Activated CD8-positive, alpha-beta memory T cell treated with anti-CD3 and anti-CD28 coated beads, Interleukin-2, amount 50 U/mL, for 1 hour (primary cell): ENCODE measurements around the gene SEMA5B.

Experiments
- DNase-seq: peaks from one replicate; pipeline ENCODE4 v3.0.0-alpha.2; 2020; ENCODE audit errors: extremely low read depth

The SEMA5B gene

DNA sequence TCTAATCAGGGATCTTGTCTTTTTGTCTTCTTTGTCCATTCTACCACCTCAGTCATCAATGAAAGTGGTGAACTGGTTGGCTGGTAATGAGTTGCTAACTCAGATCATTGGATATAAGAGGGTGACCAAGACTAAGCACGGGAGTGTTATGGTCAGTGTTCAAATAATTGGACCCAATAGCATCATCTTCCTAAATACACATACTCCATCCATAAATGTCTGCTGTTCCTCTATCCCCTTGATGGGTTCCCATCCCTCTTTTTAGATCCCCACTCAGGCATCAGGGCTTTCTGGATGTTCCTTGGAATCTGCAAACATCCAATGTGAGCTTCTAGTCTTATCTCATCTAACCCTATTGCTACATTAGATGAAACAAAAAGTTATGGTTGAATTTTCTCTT is 3.5 kb downstream of the SEMA5B start:
- no peak for DNase-seq

DNA sequence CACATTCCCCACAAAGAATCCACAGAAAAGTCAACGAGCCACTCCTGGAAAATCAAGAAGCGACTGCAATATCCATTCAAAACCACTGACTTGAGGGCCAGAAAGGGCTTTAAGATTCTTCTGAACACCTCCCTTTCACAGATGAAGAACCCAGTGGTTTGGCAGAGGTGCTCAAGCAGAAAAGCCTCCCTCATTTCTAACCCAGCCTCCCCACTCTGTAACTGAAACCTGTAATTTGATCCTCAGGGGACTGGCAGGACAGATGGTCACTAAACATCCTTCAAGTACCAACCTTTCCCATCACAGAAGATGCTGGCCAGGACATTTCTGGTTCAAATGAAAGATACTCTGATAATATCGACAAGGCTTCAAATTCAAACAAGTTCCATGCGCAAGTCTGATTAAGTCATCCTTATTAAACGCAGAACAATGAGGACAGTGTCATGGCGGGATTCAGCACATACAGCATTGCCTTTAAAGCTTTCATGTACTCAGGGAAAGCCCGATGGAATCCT is 5.5 kb downstream of the SEMA5B start:
- DNase-seq: no peak

DNA sequence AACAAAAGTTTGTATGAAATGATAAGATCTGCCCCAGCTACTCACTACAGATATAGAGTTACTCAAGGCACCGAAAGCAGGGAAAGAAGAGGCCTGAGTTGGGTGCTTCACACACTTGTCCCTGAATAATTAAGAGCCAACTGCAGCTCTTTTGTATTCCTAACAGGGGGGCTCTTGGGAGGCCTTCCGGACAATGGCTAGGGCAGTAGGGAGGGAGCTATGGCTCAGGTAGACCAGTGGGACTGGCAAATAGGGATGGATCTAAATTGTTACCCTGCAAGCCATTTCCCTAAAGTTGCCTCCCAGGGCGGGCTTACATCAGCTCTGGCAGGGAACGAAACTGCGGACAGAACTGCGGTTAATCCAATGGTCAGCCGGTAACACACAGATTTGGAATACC is 6.2 kb downstream of the SEMA5B start:
- no peak for DNase-seq

DNA sequence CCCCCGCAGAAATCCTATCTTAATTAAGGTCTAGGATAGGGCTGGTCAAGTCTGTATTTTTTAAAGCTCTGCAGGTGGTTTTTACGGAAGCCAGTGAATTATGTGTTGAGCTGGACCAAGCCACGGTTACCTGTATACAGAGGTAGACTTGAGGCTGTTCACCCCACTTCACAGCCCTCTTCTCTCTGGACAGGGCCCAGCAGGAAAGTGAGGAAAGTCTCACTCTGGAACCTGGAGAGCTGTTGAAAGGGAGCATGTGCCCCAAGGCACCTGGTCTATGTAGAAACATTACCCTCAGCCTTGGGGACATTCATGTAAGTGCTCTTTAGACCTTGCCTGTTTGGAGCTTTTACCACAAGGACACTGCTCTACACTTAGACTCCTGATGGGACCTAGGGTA is 6.9 kb downstream of the SEMA5B start:
- DNase-seq: no peak

DNA sequence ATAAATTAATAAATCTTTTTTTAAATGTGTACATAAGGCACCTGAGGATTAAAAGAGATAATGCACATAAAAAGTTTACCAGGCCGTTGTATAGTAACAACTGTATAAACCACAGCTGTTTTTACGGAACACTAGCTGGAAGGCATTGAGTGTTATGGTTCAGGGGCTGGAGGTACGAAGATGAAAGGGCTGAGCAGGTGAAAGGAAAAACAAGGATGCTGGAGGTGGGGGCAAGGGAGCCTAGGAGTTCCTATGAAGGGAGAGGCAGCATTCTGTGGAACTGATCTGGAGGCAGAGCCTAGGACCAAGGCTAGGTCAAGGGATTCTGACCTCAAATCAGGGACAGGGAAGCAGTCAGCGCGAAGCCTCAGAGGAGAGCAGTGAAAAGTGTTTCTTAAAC is 8.0 kb downstream of the SEMA5B start:
- DNase-seq: no peak

DNA sequence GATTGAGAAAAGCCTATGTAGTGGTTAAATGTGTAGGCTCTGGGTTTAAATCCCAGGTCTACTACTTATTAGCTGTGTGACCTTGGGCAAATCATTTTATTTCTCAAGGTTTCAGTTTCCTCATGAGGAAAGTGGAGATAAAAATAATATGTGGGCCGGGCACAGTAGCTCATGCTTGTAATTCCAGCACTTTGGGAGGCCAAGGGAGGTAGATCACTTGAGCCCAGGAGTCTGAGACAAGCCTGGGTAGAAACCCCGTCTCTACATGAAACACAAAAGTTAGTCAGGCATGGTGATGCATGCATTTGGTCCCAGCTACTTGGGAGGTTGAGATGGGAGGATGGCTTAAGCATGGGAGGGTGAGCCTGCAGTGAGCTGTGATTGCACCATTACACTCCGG is 8.4 kb downstream of the SEMA5B start:
- no peak for DNase-seq

DNA sequence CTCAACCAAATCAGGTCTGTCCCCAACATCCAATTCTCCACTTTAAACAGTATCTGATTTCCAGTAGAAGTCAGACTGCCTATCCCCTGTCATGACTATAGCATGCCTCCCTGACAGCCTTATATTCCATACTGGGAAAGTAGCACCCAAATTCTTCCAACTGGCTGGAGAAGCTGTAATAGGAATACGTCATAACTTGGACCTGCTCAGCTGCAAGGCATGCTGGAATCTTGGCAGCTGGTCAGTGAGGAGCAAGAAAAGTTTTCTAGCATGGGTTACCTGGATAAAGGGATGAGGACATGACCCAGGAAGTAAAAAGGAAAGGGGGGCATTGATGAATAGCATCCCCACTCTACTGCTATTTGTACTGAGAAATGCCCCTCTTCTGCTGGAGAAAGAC is 8.9 kb downstream of the SEMA5B start:
- no peak for DNase-seq

DNA sequence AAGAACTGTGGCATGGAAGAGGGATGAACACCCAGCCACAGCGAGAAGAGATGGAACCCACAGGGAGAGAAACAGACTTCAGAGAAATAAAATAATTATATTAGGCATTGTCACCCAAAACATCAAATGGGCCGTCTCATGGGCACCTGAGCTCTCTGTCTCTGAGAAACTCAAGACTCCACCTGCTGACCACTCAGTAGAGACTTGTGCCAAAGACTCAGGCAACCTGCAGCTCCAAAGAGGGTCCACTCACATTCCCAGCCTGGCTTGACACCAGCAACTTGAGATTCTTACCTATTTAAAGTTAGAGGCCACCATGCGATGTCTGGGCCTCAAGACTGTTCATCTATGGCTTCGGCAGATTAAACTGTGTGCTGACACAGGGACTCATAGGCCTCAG is 12.0 kb downstream of the SEMA5B start:
- no peak for DNase-seq

DNA sequence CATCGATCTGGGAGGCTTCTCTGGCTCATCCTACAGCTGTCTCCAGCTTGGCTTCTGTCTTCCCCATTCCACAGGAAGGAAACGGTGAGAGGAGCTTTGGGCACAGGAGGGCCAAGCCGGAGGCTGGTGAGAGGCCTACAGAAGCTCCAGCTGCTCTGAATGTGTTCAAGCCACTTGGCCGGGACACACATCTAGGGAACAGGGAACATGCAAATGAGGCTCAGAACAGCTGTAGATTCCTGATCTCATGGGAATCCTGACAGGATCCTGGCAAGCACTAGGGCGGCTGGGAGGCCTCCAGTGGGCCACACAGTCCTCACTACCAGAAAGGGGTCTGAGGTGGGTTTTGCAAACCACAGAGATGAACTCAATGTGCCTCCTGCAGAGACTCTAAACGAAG is 13.7 kb downstream of the SEMA5B start:
- no peak for DNase-seq

DNA sequence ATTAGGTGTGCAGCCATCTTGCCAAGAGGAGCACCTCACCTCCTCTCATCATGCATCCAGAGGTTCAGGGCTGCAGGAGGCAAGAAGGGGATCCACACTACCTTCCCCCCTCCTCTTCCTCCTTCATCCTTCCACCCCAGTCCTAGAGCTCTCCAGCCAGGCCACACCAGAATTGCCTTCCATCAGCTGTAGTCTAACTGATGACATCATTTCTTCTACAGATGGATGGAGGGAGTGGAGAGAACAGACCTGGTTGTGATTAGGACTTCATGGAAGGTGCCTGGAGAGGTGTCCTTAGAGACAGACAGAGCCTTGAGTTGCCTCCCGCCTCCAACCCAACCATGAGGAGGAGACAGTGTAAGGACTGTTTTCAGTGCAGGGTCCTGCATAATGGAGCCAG is 14.9 kb downstream of the SEMA5B start:
- no peak for DNase-seq

DNA sequence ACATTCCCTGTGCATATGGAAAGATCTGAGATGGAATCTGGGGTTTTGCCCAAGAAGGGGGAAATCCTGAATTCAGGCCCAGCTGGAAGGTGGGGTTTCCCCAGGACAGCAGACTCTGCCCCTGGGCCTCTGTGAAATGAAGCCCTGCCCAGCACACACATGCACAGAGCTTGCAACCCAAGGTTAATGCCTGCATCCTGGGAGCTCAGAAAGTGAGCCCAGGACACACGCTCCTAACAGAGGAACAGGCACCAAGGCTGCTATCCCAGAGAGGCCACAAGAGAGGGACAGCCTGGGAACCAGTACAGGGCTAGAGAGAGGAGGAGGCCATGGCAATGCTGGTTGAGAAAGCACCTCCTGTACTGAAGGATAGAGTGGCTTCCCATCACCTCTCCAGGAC is 16.1 kb downstream of the SEMA5B start:
- no peak for DNase-seq

DNA sequence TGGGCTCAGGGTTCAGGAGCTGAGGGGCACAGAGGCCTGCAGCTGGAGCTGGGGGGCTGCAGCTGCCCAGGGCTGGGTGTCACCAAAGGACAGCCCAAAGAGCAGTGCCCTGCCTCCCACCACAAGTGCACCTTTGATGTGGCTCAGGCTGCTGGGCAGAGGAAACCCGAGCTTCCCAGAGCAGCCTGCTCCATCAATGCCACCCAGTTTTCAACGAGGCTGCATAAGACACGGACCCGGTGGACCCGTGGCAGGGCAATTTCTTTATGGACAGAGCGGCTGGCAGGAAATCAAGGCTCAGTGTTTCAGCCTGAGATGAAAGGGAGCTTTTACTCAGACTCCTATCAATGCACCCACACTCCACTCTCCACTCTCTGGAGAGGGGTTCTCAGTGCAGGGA is 18.7 kb downstream of the SEMA5B start:
- DNase-seq: no peak

DNA sequence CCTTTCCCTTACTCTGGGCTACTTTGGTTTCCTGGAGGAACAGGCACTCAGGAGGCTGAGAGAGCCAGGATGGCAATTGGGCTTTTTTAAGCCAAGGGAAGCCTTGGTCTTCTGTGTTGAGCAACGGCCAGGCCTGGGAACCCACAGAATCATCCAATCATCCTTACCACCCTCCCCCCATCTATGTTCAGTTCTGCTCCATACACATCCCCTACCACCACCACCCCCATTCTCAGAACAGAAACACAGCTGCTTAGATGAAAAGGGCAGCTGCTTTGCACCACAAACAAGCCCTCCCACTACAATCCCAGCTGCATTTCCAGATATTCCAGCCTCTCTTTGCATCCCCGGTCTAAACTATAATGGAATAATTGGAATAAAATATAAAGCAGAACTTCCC is 21.0 kb downstream of the SEMA5B start:
- DNase-seq: no peak

DNA sequence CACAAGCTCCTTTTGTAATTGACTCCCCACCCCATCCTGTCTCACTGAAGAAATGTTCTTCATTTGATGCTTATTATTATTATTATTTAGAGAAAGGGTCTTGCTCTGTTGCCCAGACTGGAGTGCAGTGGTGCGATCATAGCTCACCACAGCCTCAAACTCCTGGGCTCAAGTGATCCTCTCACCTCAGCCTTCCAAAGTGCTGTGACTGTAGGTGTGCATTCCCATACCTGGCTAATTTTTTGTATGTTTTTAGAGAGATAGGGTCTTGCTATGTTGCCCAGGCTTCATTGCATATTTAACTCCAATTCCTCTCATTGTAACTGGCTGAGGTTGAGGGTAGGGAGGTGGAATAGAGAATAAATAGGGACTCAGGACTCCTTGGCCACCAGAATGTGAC is 22.3 kb downstream of the SEMA5B start:
- DNase-seq: no peak

DNA sequence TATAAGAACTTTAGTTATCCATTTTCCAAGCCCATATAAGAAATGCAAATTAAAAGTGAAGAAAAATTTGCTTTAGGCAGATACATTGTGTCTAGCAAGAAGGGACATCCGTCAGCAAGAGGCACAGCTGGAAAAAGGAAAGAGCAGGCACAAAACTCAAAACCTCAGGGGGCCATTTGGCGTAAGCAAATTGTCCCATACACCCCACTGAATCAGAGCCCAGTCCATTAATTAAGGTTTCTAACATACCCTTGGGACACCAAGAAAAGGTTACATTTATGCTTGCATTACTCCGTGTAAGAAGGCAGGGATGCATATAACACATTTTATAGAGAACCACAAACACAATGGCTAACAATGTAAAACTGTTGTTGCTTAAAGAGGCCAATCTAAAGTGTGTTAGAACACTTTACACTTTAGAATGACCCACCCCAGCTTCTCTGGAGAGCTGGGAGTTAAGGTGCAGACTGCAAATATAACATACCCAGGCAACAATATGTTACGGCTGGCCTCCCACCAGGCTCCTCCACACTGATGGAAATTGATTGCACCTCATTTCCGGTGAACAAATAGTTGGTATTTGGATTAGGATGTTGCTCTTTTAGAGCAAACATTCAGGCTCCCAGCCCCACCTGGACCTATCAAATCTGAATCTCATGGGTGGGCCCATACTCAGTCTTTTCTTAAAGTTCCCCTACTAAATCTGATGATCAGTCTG is 23.2 kb downstream of the SEMA5B start:
- DNase-seq: no peak

DNA sequence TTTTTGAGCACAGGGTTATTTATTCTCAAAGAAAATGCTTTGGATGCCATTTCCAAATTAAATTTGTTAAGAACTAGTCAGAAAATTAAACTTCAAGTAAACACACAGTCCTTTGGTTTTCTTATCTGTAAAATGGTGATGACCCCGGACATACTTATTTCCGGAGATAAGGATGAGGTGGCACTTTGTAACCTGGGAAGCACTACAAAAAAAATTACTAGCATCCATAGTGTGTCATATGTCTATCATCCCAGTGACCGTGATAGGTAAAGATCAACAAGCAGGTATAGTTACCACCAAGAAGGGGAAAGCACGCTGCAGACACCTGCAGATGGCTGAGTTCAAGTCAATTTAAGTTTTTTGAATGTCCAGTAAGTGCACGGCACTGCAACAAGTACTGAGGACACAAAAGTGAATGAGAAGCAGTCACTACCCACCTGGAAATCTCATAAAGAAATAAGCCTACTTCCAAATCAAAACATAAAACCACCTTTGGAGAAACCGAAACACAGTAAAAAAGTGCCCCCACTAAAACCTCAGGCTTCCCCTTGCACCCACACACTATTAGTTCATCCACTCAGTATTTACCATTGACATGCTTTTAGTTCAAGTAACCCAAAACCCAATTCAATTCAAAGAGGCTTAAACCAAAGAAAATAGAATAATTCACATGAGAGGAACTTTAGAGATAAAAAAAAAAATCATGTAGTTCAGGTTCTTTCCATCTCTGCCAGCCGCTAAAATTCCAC is 24.6 kb downstream of the SEMA5B start:
- DNase-seq: no peak

DNA sequence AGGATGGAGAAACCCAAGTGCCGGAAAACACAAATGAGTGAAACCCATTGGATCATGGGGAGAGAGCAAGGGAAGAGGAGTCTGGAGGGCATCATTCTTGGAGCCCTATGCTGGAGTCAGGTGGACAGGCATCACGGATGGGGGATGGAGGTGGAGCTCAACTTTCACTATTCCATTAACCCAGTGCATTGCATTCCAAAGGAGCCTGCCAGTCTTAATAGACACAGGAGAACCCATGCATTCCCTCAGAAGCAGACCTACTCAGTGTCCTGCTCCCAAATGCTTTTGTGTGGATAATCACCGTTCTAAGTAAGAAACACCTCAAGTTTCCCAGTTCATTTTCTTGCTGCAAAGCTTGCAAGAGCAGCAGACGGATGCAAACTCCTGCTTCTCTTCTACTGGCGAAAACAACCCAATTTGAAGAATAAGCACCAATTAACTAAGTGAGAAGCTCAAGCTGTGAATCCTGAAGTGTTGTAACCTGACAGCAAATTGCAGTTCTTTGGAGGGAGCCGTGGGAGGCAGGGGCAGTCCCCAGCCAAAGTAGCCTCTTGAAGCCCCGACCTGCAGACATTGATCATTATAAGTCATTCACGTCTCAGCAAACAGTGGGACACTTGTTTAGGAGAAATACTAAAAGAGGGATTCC is 25.3 kb downstream of the SEMA5B start:
- no peak for DNase-seq

DNA sequence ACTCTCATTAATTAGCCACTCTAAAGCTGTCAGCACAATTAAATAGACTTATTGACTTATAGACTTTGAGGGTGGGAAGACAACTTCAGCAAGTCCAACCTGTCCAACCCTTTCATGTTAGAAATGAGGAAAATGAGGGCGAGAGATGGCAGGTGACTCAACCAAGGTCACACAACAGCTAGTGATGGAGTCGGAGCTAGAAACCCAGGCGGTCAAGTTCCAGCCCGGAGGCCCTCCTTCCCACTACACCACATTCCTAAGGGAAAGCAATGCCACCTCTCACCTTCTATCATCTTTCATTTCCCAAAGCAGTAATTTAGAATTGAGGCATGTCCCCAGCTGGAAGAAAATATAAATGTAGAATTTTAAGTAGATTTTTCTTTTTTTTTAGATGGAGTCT is 28.7 kb downstream of the SEMA5B start:
- DNase-seq: no peak

DNA sequence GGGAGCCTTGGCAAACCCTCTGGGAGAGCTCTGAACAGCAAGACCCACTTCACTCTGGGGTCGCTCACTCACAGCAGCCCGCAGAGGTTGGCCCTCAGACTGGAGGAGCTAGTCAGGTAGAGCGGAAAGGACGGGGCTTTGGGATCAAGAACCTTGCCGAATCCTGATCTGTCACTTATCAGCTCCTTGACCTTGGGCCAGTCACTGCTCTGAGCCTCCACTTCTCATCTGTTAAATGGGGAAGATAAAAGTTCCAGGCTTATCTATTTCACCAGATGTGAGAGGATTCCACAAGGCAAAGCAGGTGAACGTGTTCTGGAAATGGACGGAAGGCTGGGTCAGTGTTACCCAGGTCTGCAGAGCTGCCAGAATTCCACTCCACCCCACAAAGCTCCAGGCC is 29.4 kb downstream of the SEMA5B start:
- no peak for DNase-seq

DNA sequence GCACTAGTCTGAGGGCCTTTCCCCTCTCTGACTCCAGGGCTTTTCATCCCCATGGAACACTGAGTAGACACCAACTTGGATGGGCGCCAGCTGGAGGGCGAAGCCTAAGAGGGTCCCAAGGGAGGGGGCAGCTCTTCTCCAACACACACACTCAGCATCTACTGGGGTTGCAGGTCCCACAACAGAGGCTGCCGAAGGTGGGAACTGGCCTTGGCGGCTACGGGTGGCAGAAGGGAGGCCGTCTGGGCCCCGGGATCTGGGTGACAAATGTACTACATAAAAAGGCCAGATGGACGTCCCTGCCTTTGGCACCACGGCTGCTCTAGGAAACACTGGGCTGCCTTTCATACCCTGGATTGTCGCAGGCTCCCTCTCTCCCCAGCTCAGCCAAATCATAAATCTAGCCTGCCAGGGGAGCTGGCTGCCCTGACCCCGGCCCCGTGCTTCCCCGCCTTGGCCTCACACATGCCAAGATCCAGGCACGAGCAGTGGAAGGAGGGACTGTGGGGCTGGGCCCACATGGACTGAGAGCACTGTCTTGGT is 31.5 kb downstream of the SEMA5B start:
- DNase-seq: no peak

DNA sequence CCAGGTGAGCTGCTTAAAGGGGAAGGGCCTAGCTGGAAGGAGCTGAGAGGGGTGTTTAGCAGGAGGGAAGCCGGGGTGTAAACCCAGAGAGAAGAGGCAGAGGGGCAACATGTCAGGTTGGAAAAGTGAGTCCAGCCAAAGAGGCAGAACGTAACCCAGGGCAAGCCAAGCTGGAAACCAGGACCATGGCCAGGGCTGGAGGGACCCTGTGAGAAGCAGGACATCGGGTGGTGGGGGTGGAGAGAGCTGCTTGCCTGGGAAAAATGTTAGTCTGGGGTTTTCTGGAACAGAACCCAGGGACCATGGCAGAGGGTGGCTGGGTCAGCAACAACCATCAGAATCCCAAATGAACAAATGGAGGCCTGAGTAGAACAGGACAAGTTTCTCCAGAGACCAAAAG is 32.6 kb downstream of the SEMA5B start:
- no peak for DNase-seq

DNA sequence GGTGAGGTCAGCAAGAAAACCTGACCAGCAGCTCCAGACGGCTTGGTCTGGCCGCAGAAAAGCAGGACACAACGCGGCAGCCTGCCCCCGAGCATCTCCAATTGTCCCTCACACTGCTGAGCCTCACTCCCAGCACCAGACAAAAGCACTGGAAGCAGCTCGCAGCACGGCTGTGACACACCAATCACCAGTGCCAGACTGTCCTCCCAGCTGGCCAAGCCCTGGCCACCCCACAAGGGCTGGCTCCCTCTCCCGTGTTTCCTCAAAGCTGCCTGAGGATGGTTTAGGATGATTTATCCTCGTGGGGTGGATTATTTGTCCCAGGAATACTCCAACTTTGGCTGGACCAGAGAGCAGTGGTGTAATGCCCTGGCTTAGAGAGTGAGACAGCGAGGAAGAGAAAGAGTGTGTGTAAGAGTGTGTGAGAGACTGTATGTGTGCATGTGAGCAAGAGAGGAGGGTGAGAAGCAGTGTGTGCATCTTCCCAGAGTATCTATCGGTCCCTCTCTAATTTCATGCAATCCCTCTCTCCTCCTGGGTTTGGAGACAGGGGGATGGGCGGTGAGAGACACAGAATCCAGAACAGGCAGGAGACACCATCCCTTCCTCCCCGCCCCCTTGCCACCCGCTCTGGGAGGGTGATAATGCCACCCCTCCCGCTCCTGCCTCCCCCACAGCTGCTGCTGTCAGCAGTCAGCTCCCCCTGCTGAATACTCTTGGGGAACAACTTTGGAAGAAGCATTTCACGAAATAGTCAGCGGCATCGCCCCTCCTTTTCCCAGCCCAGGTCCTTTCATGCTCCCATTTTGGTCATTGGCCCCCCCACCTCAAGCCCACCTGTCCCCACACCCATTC is 34.2 kb downstream of the SEMA5B start:
- DNase-seq: no peak
